ENCODE results near the gene PLA2G15. TPM values are rescaled to one million over a fixed set of nuclear protein-coding genes. Genes with fewer than 3 reads are reported as not detected.

PLA2G15 gene
- total and polyA plus RNA-seq, 9 donors, result 7.3 to 18.4 (median 9.7) TPM

GRCh38 chr16:68237243-68238028, 7.7 kb upstream of the PLA2G15 start:
- no peaks in the 10 kb centered on the region for H3K36me3 ChIP-seq
- peak overlapping the region in 1 of 2 donors; percentile 27 for H3K27ac ChIP-seq
- no peaks in the 10 kb centered on the region for H3K27me3 ChIP-seq
- no peaks in the 10 kb centered on the region for H3K9me3 ChIP-seq
- DNase-seq, result peak; percentile 97 to 99 (median 98)
- intact Hi-C loops (cut with DNase I), result loop anchor here in 2 of 4 donors (10.0 kb wide), 2 partner anchors 143 to 153 kb away; partner anchors contain the start of gene NFATC3 (in 1 of the 2)
- WGBS, 3 donors, result 0 to 1% (median 0%) methylated on average over 63 to 72 of the region's 72 CpGs
- H3K4me1 ChIP-seq (ENCODE audit: insufficient read depth), result peaks cover 12% of the 10 kb centered on the region
- H3K4me3 ChIP-seq, result peak overlapping the region; percentile 61
- TF ChIP-seq CTCF (IDR thresholded peaks at IDR 0.05) (peak in 1 of 3 donors; percentile 35), POLR2A (IDR thresholded peaks at IDR 0.05) (peak; percentile 47), EP300 (IDR thresholded peaks at IDR 0.05) (peak; percentile 26)

GRCh38 chr16:68238029-68238345, 7.2 kb upstream of the PLA2G15 start:
- no peaks in the 10 kb centered on the region for H3K27me3 ChIP-seq
- H3K36me3 ChIP-seq, result no peaks in the 10 kb centered on the region
- H3K27ac ChIP-seq, result peak overlapping the region in 1 of 2 donors; percentile 12
- intact Hi-C loops (cut with DNase I), result loop anchor here in 2 of 4 donors (10.0 kb wide), 2 partner anchors 143 to 153 kb away; partner anchors contain the start of gene NFATC3 (in 1 of the 2)
- peaks cover 12% of the 10 kb centered on the region for H3K4me1 ChIP-seq (ENCODE audit: insufficient read depth)
- H3K9me3 ChIP-seq, result no peaks in the 10 kb centered on the region
- no peak for TF ChIP-seq EP300 (IDR thresholded peaks at IDR 0.05)
- TF ChIP-seq CTCF (IDR thresholded peaks at IDR 0.05), result no peak
- TF ChIP-seq POLR2A (IDR thresholded peaks at IDR 0.05), result no peak
- 13 to 19% (median 15%) methylated on average over 20 of the region's 20 CpGs for WGBS, 3 donors
- peak overlapping the region; percentile 61 for H3K4me3 ChIP-seq
- DNase-seq, result no peak

- WGBS, 3 donors, result 82 to 85% (median 83%) methylated on average over 7 of the region's 7 CpGs
- peaks cover 13% of the 10 kb centered on the region for H3K4me1 ChIP-seq (ENCODE audit: insufficient read depth)
- intact Hi-C loops (cut with DNase I), result no loop called here
Observed at GRCh38 chr16:68242085-68242484, 3.1 kb upstream of the PLA2G15 start.

More at GRCh38 chr16:68242085-68242484, 3.1 kb upstream of the PLA2G15 start:
- Histone ChIP-seq H3K9me3 (no peaks in the 10 kb centered on the region), H3K27ac (no peak overlapping the region), H3K36me3 (no peaks in the 10 kb centered on the region), H3K27me3 (no peaks in the 10 kb centered on the region), H3K4me3 (no peak overlapping the region)
- DNase-seq, result no peak
- no peak for TF ChIP-seq CTCF (IDR thresholded peaks at IDR 0.05)
- TF ChIP-seq POLR2A (IDR thresholded peaks at IDR 0.05), result no peak
- no peak for TF ChIP-seq EP300 (IDR thresholded peaks at IDR 0.05)
